DND-41 (cell line): ENCODE data around the gene ANKK1.

ENCODE experiments used
- ATAC-seq: fragments of 200-7000 bp; cut with Tn5 transposase; 3 replicates; pipeline ENCODE4 v1.9.1; 2021; ENCODE audit warnings: low read depth; ENCODE audit not compliant: insufficient read depth
- DNase-seq: peaks from one replicate; pipeline ENCODE4 v3.0.0-alpha.2; 2020
- H2AFZ ChIP-seq: 2 replicates; pipeline ENCODE4 v1.6.0; 2012; ENCODE audit warnings: low read depth, low read length
- H3K27ac ChIP-seq: 2 replicates; pipeline ENCODE4 v1.5.1; 2012; ENCODE audit warnings: low read length, inconsistent platforms
- H3K27me3 ChIP-seq: fragments of 200-600 bp; sonication (generic); 2 replicates; pipeline ENCODE4 v1.6.0; 2012; ENCODE audit warnings: low read length, mild to moderate bottlenecking, inconsistent platforms; ENCODE audit not compliant: insufficient read depth, poor library complexity
- H3K36me3 ChIP-seq: 2 replicates; pipeline ENCODE4 v1.5.1; 2012; ENCODE audit warnings: low read length, inconsistent platforms; ENCODE audit not compliant: insufficient read depth
- H3K4me1 ChIP-seq: 2 replicates; pipeline ENCODE4 v1.5.1; 2012; ENCODE audit warnings: mild to moderate bottlenecking, low read length; ENCODE audit not compliant: insufficient read depth
- H3K4me2 ChIP-seq: 2 replicates; pipeline ENCODE4 v1.6.0; 2012; ENCODE audit warnings: mild to moderate bottlenecking, moderate library complexity, low read length, inconsistent platforms; ENCODE audit not compliant: insufficient read depth
- H3K4me3 ChIP-seq, 2 experiments: fragments of 200-600 bp in 1 of 2; shearing (Covaris generic) in 1 of 2; 2 replicates each; pipeline ENCODE4 v1.5.1; 2012 to 2016; ENCODE audit warnings: inconsistent platforms in 2 of 2, low read length in 2 of 2, mild to moderate bottlenecking in 2 of 2, low read depth in 1 of 2, moderate library complexity in 1 of 2
- H3K79me2 ChIP-seq: 2 replicates; pipeline ENCODE4 v1.6.0; 2012; ENCODE audit warnings: low read length, inconsistent platforms; ENCODE audit not compliant: insufficient read depth
- H3K9ac ChIP-seq: 2 replicates; pipeline ENCODE4 v1.6.0; 2012; ENCODE audit warnings: low read depth, mild to moderate bottlenecking, inconsistent platforms, low read length, moderate library complexity
- H3K9me3 ChIP-seq: 2 replicates; pipeline ENCODE4 v1.5.1; 2012; ENCODE audit warnings: low read length, moderate library complexity, mild to moderate bottlenecking, inconsistent platforms; ENCODE audit not compliant: insufficient read depth, severe bottlenecking
- H4K20me1 ChIP-seq: 2 replicates; pipeline ENCODE4 v1.6.0; 2012; ENCODE audit warnings: low read length; ENCODE audit not compliant: insufficient read depth
- EZH2 ChIP-seq: IDR thresholded peaks from 3 replicates; pipeline ENCODE4 v1.6.1; 2012; ENCODE audit warnings: borderline replicate concordance, low read depth, mild to moderate bottlenecking, moderate library complexity, low read length, inconsistent platforms; ENCODE audit not compliant: severe bottlenecking
- TF ChIP-seq, protein P1 (sequence below): IDR thresholded peaks from 2 replicates; pipeline ENCODE4 v1.5.1; 2012; ENCODE audit warnings: borderline replicate concordance, low read length, moderate library complexity, mild to moderate bottlenecking; ENCODE audit not compliant: poor library complexity, severe bottlenecking; ENCODE audit errors: extremely low read depth

The ANKK1 gene

GRCh38 chr11:113373306-113373705 lies 14.3 kb upstream of the ANKK1 start:
- H2AFZ ChIP-seq = no peak overlapping the region
- ATAC-seq (no peak), DNase-seq (no peak)
- H3K4me3 ChIP-seq = no peak overlapping the region
- peaks cover 3% of the 10 kb centered on the region for H3K27me3 ChIP-seq
- H3K4me2 ChIP-seq = no peak overlapping the region
- H4K20me1 ChIP-seq = no peaks in the 10 kb centered on the region
- H3K9ac ChIP-seq = no peak overlapping the region
- TF ChIP-seq, protein P1, sequence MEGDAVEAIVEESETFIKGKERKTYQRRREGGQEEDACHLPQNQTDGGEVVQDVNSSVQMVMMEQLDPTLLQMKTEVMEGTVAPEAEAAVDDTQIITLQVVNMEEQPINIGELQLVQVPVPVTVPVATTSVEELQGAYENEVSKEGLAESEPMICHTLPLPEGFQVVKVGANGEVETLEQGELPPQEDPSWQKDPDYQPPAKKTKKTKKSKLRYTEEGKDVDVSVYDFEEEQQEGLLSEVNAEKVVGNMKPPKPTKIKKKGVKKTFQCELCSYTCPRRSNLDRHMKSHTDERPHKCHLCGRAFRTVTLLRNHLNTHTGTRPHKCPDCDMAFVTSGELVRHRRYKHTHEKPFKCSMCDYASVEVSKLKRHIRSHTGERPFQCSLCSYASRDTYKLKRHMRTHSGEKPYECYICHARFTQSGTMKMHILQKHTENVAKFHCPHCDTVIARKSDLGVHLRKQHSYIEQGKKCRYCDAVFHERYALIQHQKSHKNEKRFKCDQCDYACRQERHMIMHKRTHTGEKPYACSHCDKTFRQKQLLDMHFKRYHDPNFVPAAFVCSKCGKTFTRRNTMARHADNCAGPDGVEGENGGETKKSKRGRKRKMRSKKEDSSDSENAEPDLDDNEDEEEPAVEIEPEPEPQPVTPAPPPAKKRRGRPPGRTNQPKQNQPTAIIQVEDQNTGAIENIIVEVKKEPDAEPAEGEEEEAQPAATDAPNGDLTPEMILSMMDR = no peak
- TF ChIP-seq EZH2 = no peak
- H3K36me3 ChIP-seq = no peaks in the 10 kb centered on the region
- no peaks in the 10 kb centered on the region for H3K9me3 ChIP-seq
- H3K27ac ChIP-seq = no peak overlapping the region
- no peaks in the 10 kb centered on the region for H3K79me2 ChIP-seq
- H3K4me1 ChIP-seq = no peaks in the 10 kb centered on the region

- Histone ChIP-seq H3K9me3 (no peaks in the 10 kb centered on the region), H3K27me3 (peaks cover 3% of the 10 kb centered on the region), H3K4me1 (no peaks in the 10 kb centered on the region), H3K79me2 (no peaks in the 10 kb centered on the region), H3K27ac (no peak overlapping the region), H3K9ac (no peak overlapping the region), H2AFZ (no peak overlapping the region), H3K4me2 (no peak overlapping the region), H3K36me3 (no peaks in the 10 kb centered on the region), H3K4me3 (no peak overlapping the region), H4K20me1 (no peaks in the 10 kb centered on the region)
- ATAC-seq = no peak
- TF ChIP-seq, protein P1 = no peak
- TF ChIP-seq EZH2 = no peak
- DNase-seq = no peak
Observed at GRCh38 chr11:113373981-113374560, 13.5 kb upstream of the ANKK1 start.

GRCh38 chr11:113375402-113375801 lies 12.2 kb upstream of the ANKK1 start:
- H3K4me2 ChIP-seq = no peak overlapping the region
- no peak overlapping the region for H3K27ac ChIP-seq
- ATAC-seq (no peak), DNase-seq (no peak)
- H3K9ac ChIP-seq = no peak overlapping the region
- H3K36me3 ChIP-seq = no peaks in the 10 kb centered on the region
- H2AFZ ChIP-seq = no peak overlapping the region
- H3K4me1 ChIP-seq = no peaks in the 10 kb centered on the region
- H3K9me3 ChIP-seq = no peaks in the 10 kb centered on the region
- TF ChIP-seq EZH2 = no peak
- TF ChIP-seq, protein P1 = no peak
- H3K4me3 ChIP-seq = no peak overlapping the region
- no peaks in the 10 kb centered on the region for H4K20me1 ChIP-seq
- peaks cover 3% of the 10 kb centered on the region for H3K27me3 ChIP-seq
- no peaks in the 10 kb centered on the region for H3K79me2 ChIP-seq

DNA sequence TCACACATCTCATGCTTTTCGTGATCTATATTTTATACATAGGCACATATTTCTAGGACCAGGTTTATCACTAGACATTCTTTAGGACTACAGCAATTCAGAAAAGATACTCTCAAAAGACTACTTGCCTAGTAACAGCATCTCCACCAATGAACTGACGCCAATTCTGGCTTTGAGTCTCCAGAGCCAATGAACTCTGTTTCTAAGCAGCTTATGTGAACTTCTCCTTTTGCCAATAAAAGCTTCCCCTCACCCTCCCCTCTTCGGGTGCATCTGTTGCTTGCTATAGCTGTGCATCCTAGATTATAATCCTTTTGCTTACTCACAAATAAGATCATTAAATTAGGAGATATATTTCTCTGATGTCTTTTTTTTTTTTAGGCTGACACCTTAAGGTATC lies 11.4 kb upstream of the ANKK1 start:
- H3K79me2 ChIP-seq = no peaks in the 10 kb centered on the region
- H3K9ac ChIP-seq = no peak overlapping the region
- H4K20me1 ChIP-seq = no peaks in the 10 kb centered on the region
- peaks cover 3% of the 10 kb centered on the region for H3K27me3 ChIP-seq
- H3K4me2 ChIP-seq = no peak overlapping the region
- H2AFZ ChIP-seq = no peak overlapping the region
- TF ChIP-seq, protein P1 = no peak
- TF ChIP-seq EZH2 = no peak
- H3K4me3 ChIP-seq = no peak overlapping the region
- ATAC-seq (no peak), DNase-seq (no peak)
- H3K27ac ChIP-seq = no peak overlapping the region
- no peaks in the 10 kb centered on the region for H3K4me1 ChIP-seq
- no peaks in the 10 kb centered on the region for H3K9me3 ChIP-seq
- H3K36me3 ChIP-seq = no peaks in the 10 kb centered on the region
